Stimulated activated CD4-positive, alpha-beta T cell treated with anti-CD3 and anti-CD28 coated beads, Interleukin-12 subunit alpha, Interleukin-12 subunit beta, amount 100 ng/mL, for 48 hours (primary cell): ENCODE data around the gene ULBP3.
A peak's percentile ranks its signal among the peaks of the same experiment; 100 is the strongest.

Source experiments
- DNase-seq, 3 donors: peaks; one replicate each; pipeline ENCODE4 v3.0.0-alpha.2; 2020; ENCODE audit warnings: low read depth in 2 of 3, low spot score in 1 of 3

Gene ULBP3

GRCh38 chr6:150068720-150069648 lies at the start of gene ULBP3:
Gene ULBP3, minus strand, starts transcription at chr6:150069121. Its CDS starts 55 bp downstream, at chr6:150069066.
- DNase-seq = peak; percentile 40 to 72 (median 49)

- DNase-seq = no peak
Measured at GRCh38 chr6:150118627-150119026, 49.7 kb upstream of the ULBP3 start.

GRCh38 chr6:150118203-150118602 lies 49.3 kb upstream of the ULBP3 start:
- no peak for DNase-seq

- no peak for DNase-seq
Measured at GRCh38 chr6:150116200-150116800, 47.4 kb upstream of the ULBP3 start.

- DNase-seq = no peak
Measured at GRCh38 chr6:150115769-150116168, 46.8 kb upstream of the ULBP3 start.

GRCh38 chr6:150112233-150112632 lies 43.3 kb upstream of the ULBP3 start:
- no peak for DNase-seq

- no peak for DNase-seq
Measured at GRCh38 chr6:150102750-150103270, 33.9 kb upstream of the ULBP3 start.

GRCh38 chr6:150100745-150101144 lies 31.8 kb upstream of the ULBP3 start:
- no peak for DNase-seq

- no peak for DNase-seq
Measured at GRCh38 chr6:150099953-150100352, 31.0 kb upstream of the ULBP3 start.

- no peak for DNase-seq
Measured at GRCh38 chr6:150099546-150099945, 30.6 kb upstream of the ULBP3 start.

- DNase-seq = no peak
Measured at GRCh38 chr6:150098155-150098554, 29.2 kb upstream of the ULBP3 start.

- DNase-seq = no peak
Measured at GRCh38 chr6:150093397-150093796, 24.5 kb upstream of the ULBP3 start.

- no peak for DNase-seq
Measured at GRCh38 chr6:150091476-150091875, 22.6 kb upstream of the ULBP3 start.

- DNase-seq = no peak
Measured at GRCh38 chr6:150090328-150090727, 21.4 kb upstream of the ULBP3 start.

GRCh38 chr6:150088481-150089154 lies 19.7 kb upstream of the ULBP3 start:
- no peak for DNase-seq

GRCh38 chr6:150087336-150087735 lies 18.4 kb upstream of the ULBP3 start:
- no peak for DNase-seq

- DNase-seq = no peak
Measured at GRCh38 chr6:150086026-150086425, 17.1 kb upstream of the ULBP3 start.

- DNase-seq = no peak
Measured at GRCh38 chr6:150084426-150084825, 15.5 kb upstream of the ULBP3 start.

- no peak for DNase-seq
Measured at GRCh38 chr6:150083839-150084238, 14.9 kb upstream of the ULBP3 start.

GRCh38 chr6:150081702-150082101 lies 12.8 kb upstream of the ULBP3 start:
- DNase-seq = no peak

GRCh38 chr6:150079604-150080003 lies 10.7 kb upstream of the ULBP3 start:
- no peak for DNase-seq

- no peak for DNase-seq
Measured at GRCh38 chr6:150078788-150079187, 9.9 kb upstream of the ULBP3 start.
